GM19025 (cell line): ENCODE results near the gene TTLL9.

Source experiments
- ATAC-seq: cut with Tn5 transposase; IDR thresholded peaks from one replicate; pipeline ENCODE4 v1.9.1; 2021; ENCODE audit warnings: mild to moderate bottlenecking, low read depth, moderate library complexity; ENCODE audit not compliant: unreplicated experiment

The TTLL9 gene

GRCh38 chr20:31877684-31878083 lies 7.2 kb downstream of the TTLL9 start:
- no peak for ATAC-seq

GRCh38 chr20:31879143-31879987 lies 8.9 kb downstream of the TTLL9 start:
- ATAC-seq: peak; percentile 91

DNA sequence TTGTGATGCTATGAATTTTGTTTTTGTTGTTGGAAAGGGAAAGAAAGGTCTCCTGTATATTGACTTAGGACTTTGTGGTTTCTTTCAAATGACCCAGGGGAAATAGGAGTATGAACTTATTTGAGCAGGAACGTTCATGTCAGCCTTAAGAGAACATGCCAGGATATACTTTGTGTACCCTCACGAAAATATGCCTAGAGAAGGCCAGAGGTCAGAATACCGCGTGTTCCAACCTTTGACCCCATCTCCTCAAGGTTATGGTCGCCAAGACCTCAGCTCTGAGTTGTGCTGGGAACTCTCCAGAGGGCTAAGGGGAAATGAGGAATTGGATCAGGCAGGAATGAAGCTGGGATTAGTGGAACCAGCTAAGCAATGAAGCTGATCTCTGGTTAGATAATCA lies 11.5 kb downstream of the TTLL9 start:
- no peak for ATAC-seq

DNA sequence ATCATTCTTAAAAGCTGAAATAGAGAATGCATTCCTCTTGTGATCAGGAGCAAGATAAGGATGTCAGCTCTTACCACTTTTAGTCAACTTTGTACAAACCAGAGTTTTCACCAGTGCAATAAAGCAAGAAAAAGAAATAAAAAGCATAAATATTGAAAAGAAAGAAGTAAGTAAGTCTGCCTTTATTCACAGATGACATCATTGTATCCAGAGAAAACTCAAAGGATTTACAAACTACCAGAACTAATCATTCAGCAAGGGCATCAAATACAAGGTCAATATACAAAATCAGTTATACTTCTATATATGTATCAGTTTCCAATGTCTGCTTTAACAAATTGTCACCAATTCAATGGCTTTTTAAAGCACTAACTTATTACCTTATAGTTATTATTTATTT lies 13.4 kb downstream of the TTLL9 start:
- ATAC-seq: no peak

DNA sequence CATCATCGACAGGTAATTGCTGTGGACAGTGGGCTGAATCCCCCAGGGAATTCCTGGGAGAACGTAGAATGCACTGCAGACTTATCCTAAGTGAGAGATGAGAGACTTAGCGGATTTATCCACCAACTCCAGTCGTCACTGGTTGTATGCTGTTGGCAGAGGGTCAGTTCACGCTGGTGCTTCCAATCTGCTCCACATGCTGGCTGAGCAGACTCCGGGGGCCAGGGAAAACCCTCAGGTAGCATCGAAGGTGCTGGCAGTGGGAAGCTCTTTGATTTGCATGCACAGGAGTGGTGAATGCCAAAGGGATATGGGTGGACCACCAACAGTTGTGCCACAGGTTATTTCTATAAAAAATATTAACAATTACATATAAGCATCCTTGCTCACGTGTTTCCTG lies 20.2 kb downstream of the TTLL9 start:
- no peak for ATAC-seq

GRCh38 chr20:31894980-31895675 lies 24.7 kb downstream of the TTLL9 start:
- peak; percentile 97 for ATAC-seq

GRCh38 chr20:31896049-31896448 lies 25.6 kb downstream of the TTLL9 start:
- no peak for ATAC-seq

- no peak for ATAC-seq
Measured at GRCh38 chr20:31897541-31897940, 27.1 kb downstream of the TTLL9 start.

DNA sequence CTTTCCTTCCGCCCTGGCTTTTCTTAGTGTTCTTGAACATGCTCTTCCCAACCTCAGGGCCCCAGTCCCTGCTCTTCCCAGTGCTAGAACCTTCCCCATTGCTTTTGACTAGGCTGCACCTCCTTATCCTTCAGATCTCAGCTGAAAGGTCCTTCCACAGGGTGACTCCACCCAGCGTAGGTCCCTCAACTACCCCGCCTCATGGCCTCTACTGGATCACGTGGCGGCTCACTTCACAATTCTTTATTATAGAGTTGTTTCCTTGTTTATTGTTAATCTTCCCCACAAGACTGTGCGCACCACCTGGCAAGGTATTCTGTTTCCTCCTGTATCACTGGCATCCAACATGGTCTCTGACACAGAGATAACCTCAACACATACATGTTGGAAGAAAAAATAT lies 31.2 kb downstream of the TTLL9 start:
- ATAC-seq: no peak

- ATAC-seq: no peak
Measured at GRCh38 chr20:31903627-31904386, 33.4 kb downstream of the TTLL9 start.

DNA sequence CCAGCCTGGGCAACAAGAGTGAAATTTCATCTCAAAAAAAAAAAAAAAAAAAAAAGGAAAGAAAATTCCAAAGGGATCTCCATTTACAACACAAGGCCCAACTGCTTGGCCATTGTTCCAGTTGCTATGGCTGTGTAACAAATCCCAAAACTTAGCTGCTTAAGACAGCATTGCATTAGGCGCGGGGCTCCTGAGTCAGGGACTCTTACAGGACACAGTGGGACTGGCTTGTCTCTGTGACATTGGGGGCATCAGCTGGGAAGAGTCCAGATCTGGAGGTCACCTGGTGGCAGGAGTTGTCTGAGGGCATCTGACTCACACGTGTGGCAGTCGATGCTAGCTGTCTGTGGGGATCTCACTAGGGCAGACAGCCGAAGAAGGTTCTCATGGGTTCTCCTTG lies 35.6 kb downstream of the TTLL9 start:
- ATAC-seq: no peak

GRCh38 chr20:31907046-31907445 lies 36.6 kb downstream of the TTLL9 start:
- ATAC-seq: no peak

DNA sequence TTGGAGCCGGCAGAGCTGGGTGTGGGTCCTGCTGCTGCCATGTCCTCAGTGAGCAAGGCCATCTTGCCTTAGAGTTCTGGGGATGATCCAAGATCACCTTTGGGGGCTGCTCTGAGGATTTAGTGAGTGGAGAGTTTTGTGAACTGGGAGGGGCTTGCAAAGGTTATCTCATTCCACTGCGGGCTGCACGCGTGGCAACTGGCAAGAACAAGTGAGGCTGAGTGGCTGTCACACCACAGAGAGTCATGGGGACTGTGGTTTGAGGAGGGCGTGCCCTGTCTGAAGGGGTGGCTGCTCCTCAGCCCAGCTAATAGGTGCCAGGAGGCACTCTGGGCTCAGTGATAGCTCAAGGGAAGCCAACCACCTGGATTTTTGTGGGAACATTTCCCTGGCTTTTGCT lies 37.6 kb downstream of the TTLL9 start:
- no peak for ATAC-seq

DNA sequence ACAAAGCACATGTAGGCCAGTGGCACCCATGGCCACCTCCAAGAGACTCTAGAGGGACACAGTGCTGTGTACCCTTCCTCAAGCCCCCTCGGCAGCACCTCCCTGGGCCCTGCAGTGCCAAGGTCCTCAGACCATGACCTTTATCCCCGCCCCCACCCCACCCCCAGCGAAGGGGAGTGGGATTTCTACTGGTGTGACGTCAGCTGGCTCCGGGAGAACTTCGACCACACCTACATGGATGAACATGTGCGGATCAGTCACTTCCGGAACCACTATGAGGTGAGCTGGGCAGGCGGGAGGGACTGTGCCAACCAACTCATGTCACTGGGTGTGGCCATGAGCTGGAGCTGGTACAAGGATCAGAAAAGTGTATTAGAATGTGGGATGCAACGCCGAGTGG lies 38.0 kb downstream of the TTLL9 start:
- ATAC-seq: no peak

- ATAC-seq: no peak
Measured at GRCh38 chr20:31909253-31910070, 39.0 kb downstream of the TTLL9 start.

- no peak for ATAC-seq
Measured at GRCh38 chr20:31910071-31910803, 39.8 kb downstream of the TTLL9 start.

DNA sequence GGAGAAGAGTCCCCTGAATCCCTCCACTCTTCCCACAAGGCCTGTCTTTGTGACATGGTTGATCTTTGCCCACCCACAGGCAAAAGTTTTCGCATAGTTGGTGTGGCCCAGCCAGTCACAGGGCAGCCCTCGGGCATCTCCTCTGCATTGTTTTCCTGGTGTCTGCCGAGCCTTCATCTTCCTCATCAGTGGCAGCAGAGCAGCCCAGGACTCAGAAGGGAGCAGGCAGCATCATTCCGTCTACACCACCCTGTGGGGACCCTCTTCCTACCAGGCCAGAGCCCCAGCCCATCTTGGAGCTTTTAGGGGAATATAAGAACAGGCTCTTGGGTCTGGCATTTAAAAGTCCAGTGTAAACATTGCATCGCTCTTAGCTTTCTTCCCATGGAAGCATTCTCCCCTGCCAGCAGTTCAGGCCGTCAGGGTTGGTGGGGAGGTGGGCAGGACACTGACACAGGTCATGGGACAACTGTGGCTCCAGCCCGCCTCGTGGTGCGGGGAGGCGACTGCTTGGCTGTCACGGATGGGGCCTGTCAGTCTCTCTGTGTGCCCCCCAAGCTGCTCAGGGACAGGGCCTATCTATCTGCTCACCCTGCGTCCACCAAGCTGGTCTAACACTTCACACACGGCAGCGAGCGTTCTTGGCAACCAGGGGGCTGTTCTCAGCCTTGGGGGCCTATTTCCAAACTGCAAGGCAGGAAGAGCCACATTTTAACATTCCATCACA lies 43.2 kb downstream of the TTLL9 start:
- no peak for ATAC-seq

GRCh38 chr20:31914170-31914569 lies 43.7 kb downstream of the TTLL9 start:
- ATAC-seq: no peak
